Fibroblast of lung (primary cell): ENCODE measurements around the gene AGBL3.

ENCODE experiments used
- EZH2 ChIP-seq: IDR thresholded peaks from 2 replicates; pipeline ENCODE4 v1.5.1; 2012; ENCODE audit warnings: low read length, control low read depth, mild to moderate bottlenecking; ENCODE audit errors: missing control alignments
- TF ChIP-seq, protein P1 (sequence below), 2 donors: IDR thresholded peaks in 1 of 2; conservative IDR thresholded peaks in 1 of 2; 1 replicate in 1 of 2; 2 replicates in 1 of 2; pipeline ENCODE4 v1.5.1; 2011 to 2012; ENCODE audit warnings: low read length in 2 of 2, control low read depth in 1 of 2, inconsistent platforms in 1 of 2, low read depth in 1 of 2, mild to moderate bottlenecking in 1 of 2

DNA sequence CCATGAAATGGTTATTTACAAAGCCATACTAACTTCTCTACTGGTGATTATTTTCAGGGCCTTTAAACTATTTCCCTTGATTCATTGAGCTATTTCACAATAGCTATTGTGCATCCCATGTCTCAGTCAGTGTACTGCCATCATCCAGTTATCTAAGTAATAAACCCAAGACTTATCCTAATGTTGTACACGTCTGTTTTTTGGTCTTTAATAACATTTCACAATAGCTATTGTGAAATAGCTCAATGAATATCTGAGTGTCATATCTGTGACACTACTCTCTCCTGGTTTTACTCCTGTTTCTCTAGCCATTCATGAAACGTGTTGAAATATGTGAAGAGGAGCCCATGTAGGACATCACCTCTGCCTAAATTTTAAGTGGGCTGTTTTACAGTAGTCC lies 125.1 kb downstream of the AGBL3 start:
- TF ChIP-seq, protein P1, sequence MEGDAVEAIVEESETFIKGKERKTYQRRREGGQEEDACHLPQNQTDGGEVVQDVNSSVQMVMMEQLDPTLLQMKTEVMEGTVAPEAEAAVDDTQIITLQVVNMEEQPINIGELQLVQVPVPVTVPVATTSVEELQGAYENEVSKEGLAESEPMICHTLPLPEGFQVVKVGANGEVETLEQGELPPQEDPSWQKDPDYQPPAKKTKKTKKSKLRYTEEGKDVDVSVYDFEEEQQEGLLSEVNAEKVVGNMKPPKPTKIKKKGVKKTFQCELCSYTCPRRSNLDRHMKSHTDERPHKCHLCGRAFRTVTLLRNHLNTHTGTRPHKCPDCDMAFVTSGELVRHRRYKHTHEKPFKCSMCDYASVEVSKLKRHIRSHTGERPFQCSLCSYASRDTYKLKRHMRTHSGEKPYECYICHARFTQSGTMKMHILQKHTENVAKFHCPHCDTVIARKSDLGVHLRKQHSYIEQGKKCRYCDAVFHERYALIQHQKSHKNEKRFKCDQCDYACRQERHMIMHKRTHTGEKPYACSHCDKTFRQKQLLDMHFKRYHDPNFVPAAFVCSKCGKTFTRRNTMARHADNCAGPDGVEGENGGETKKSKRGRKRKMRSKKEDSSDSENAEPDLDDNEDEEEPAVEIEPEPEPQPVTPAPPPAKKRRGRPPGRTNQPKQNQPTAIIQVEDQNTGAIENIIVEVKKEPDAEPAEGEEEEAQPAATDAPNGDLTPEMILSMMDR (conservative IDR thresholded peaks at IDR 0.05 in 1 of 2, IDR thresholded peaks at IDR 0.05 in 1 of 2; ENCODE audit: low read depth in 1 of 2, low read length in 2 of 2): no peak
- no peak for TF ChIP-seq EZH2
